Esophagus muscularis mucosa (tissue), 4 donors: Measurements from ENCODE around the gene PLCL1. TPM values are rescaled to one million over a fixed set of nuclear protein-coding genes. Genes with fewer than 3 reads are reported as not detected.

ENCODE experiments used
- DNase-seq: peaks from one replicate; pipeline ENCODE4 v3.0.0-alpha.2; 2017; ENCODE audit errors: extremely low spot score
- H3K27ac ChIP-seq, 4 donors: fragments of 200-600 bp; sonication (generic); replicated peaks in 1 of 4; 1 replicate in 3 of 4; 2 replicates in 1 of 4; pipeline ENCODE4 v1.5.1; 2016 to 2019; ENCODE audit warnings: mild to moderate bottlenecking in 1 of 4
- H3K27me3 ChIP-seq, 4 donors: fragments of 200-600 bp; sonication (generic); one replicate each; pipeline versions ENCODE4 v1.5.1 to v1.6.0; 2016 to 2019
- H3K36me3 ChIP-seq, 4 donors: fragments of 200-600 bp; sonication (generic); one replicate each; pipeline ENCODE4 v1.5.1; 2016 to 2019
- H3K4me1 ChIP-seq, 4 donors: fragments of 200-600 bp; sonication (generic); one replicate each; pipeline ENCODE4 v1.5.1; 2016 to 2019
- H3K4me3 ChIP-seq, 4 donors: fragments of 200-600 bp; sonication (generic); 1 replicate in 2 of 4; 2 replicates in 2 of 4; pipeline ENCODE4 v1.5.1; 2016 to 2019; ENCODE audit warnings: mild to moderate bottlenecking in 4 of 4, moderate library complexity in 1 of 4
- H3K9me3 ChIP-seq, 4 donors: fragments of 200-600 bp; sonication (generic); 1 replicate in 3 of 4; 2 replicates in 1 of 4; pipeline ENCODE4 v1.5.1; 2016 to 2019
- EP300 ChIP-seq: sonication (generic); formaldehyde crosslinking; IDR thresholded peaks from one replicate; pipeline ENCODE4 v1.6.1; 2017; ENCODE audit warnings: antibody characterized with exemption
- POLR2A ChIP-seq: fragments of 450-650 bp; IDR thresholded peaks from one replicate; pipeline ENCODE4 v1.6.1; 2017; ENCODE audit warnings: antibody characterized with exemption, moderate library complexity, mild to moderate bottlenecking, low read depth
- POLR2AphosphoS5 ChIP-seq, 2 donors: sonication (generic); formaldehyde crosslinking; IDR thresholded peaks; one replicate each; pipeline ENCODE4 v1.6.1; 2017; ENCODE audit warnings: antibody characterized with exemption in 2 of 2
- WGBS: methylation state at CpG from one replicate; pipeline ENCODE4 v1.1.5; 2018; 5-methylcytosine and 5-hydroxymethylcytosine counted together
- intact Hi-C: fragments of 100-400 bp; cut with DNase I; formaldehyde crosslinking; loops from one replicate; pipeline ENCODE4 v1.15.1; 2023
- total RNA-seq, 4 donors: library from RNA; depleted of rRNA; stranded (reverse); fragments of >200 nt; gene quantifications; one replicate each; pipeline versions ENCODE4 v1.1.0 to v1.2.1, GENCODE V29; 2016
- TF ChIP-seq, protein P1 (sequence below), 3 experiments: fragments of 200-600 bp in 2 of 3; fragments of 450-650 bp in 1 of 3; sonication (generic) in 2 of 3; IDR thresholded peaks; one replicate each; pipeline ENCODE4 v1.5.1; 2017 to 2019; ENCODE audit warnings: antibody characterized with exemption in 3 of 3, mild to moderate bottlenecking in 2 of 3, moderate library complexity in 1 of 3

PLCL1 gene
- total RNA-seq, 4 donors from 2014 or later: 67.3 to 86.2 (median 79.2) TPM

- WGBS: 79% methylated on average over 2 of the region's 2 CpGs
- peaks cover 0 to 21% (median 15%) of the 10 kb centered on the region in 4 donors for H3K4me1 ChIP-seq
- no peak overlapping the region for H3K4me3 ChIP-seq
- TF ChIP-seq, protein P1, sequence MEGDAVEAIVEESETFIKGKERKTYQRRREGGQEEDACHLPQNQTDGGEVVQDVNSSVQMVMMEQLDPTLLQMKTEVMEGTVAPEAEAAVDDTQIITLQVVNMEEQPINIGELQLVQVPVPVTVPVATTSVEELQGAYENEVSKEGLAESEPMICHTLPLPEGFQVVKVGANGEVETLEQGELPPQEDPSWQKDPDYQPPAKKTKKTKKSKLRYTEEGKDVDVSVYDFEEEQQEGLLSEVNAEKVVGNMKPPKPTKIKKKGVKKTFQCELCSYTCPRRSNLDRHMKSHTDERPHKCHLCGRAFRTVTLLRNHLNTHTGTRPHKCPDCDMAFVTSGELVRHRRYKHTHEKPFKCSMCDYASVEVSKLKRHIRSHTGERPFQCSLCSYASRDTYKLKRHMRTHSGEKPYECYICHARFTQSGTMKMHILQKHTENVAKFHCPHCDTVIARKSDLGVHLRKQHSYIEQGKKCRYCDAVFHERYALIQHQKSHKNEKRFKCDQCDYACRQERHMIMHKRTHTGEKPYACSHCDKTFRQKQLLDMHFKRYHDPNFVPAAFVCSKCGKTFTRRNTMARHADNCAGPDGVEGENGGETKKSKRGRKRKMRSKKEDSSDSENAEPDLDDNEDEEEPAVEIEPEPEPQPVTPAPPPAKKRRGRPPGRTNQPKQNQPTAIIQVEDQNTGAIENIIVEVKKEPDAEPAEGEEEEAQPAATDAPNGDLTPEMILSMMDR (IDR thresholded peaks at IDR 0.05): no peak
- TF ChIP-seq POLR2A (no peak), POLR2AphosphoS5 (IDR thresholded peaks at IDR 0.05) (no peak), EP300 (no peak)
- peak overlapping the region in 3 of 4 donors; percentile 40 to 65 (median 62) for H3K27ac ChIP-seq
- H3K36me3 ChIP-seq: no peaks in the 10 kb centered on the region
- H3K9me3 ChIP-seq: peaks cover 0 to 5% (median under 1%) of the 10 kb centered on the region in 4 donors
- H3K27me3 ChIP-seq: no peaks in the 10 kb centered on the region
- DNase-seq: no peak
- intact Hi-C loops: loop anchor here (5.0 kb wide), 1 partner anchor 367 kb away; no protein-coding TSS in a partner anchor
Observed at GRCh38 chr2:198173864-198174263, 369.5 kb downstream of the PLCL1 start.

DNA sequence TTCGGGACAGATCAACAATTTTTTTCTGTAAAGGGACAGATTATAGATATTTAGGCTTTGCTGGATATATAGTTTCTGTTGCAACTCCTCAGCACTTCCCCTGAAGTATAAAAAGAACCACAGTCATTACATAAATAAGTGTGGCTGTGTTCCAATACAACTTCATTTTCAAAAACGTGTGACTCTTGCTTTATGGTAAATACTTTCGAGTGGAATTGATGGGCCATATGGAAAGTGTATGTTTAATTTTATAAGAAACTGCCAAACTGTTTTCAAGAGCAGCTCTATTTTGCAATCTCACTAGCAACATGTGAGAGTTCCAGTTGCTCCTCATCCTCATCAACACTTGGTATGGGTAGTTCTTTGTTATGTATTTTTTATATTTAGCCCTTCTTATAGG lies 370.9 kb downstream of the PLCL1 start:
- Histone ChIP-seq H3K36me3 (no peaks in the 10 kb centered on the region), H3K4me1 (peaks cover 0 to 21% (median 15%) of the 10 kb centered on the region in 4 donors), H3K4me3 (no peak overlapping the region), H3K27me3 (no peaks in the 10 kb centered on the region), H3K9me3 (peaks cover 0 to 9% (median 3%) of the 10 kb centered on the region in 4 donors), H3K27ac (no peak overlapping the region)
- WGBS: 75% methylated on average over 3 of the region's 3 CpGs
- DNase-seq: no peak
- TF ChIP-seq EP300 (no peak), POLR2AphosphoS5 (IDR thresholded peaks at IDR 0.05) (no peak), POLR2A (no peak)
- TF ChIP-seq, protein P1 (IDR thresholded peaks at IDR 0.05): no peak
- intact Hi-C loops: no loop called here

DNA sequence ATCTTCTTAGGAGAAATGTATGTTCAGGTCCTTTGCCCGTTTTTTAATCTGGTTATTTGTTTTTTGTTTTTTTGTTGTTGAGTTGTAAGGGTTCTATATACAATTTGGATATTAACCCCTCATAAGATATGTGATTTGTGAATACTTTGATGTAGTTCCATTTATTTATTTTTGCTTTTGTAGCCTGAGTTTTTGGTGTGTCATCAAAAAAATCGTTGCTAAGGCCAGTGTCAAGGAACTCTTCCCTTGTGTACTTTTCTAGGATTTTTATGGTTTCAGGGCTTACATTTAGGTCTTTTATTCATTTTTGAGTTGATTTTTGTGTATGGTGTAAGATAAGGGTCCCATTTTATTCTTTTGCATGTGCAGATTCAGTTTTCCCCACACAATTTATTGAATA lies 372.6 kb downstream of the PLCL1 start:
- WGBS: 91% methylated on average over 2 of the region's 2 CpGs
- TF ChIP-seq, protein P1 (IDR thresholded peaks at IDR 0.05): no peak
- TF ChIP-seq EP300 (no peak), POLR2A (no peak), POLR2AphosphoS5 (IDR thresholded peaks at IDR 0.05) (no peak)
- Histone ChIP-seq H3K36me3 (no peaks in the 10 kb centered on the region), H3K27me3 (no peaks in the 10 kb centered on the region), H3K4me3 (no peak overlapping the region), H3K9me3 (peaks cover 0 to 9% (median 3%) of the 10 kb centered on the region in 4 donors), H3K4me1 (peaks cover 0 to 19% (median 15%) of the 10 kb centered on the region in 4 donors), H3K27ac (no peak overlapping the region)
- intact Hi-C loops: no loop called here
- DNase-seq: no peak

DNA sequence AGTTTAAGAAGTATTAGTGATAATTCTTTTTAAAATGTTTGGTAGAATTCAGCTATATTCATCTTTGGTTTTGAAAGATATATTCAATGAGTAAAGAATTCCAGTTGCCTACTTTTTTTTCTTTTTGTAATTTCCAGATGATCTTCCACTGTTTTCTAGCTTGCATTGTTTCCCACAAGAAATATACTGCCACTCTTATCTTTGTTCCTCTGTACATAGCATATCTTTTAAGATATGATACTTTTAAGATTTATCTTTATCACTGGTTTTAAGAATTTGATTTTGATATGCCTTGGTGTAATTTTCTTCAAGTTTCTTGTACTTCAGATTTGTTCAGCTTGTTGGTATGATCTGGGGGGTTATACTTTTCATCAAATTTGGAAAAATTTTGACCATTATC lies 374.4 kb downstream of the PLCL1 start:
- intact Hi-C loops: no loop called here
- no peaks in the 10 kb centered on the region for H3K27me3 ChIP-seq

More for the DNA sequence above, 374.4 kb downstream of the PLCL1 start:
- H3K36me3 ChIP-seq: no peaks in the 10 kb centered on the region
- TF ChIP-seq, protein P1 (IDR thresholded peaks at IDR 0.05): no peak
- no peak for TF ChIP-seq EP300
- no peak for TF ChIP-seq POLR2AphosphoS5 (IDR thresholded peaks at IDR 0.05)
- TF ChIP-seq POLR2A: no peak
- DNase-seq: no peak
- no peak overlapping the region for H3K4me3 ChIP-seq
- no peak overlapping the region for H3K27ac ChIP-seq
- peaks cover 0 to 3% (median 2%) of the 10 kb centered on the region in 4 donors for H3K4me1 ChIP-seq
- H3K9me3 ChIP-seq: peaks cover 0 to 9% (median 3%) of the 10 kb centered on the region in 4 donors
